ENCODE results near the gene HACL1.

Gene HACL1

GRCh38 chr3:15527031-15527459 is 74.3 kb downstream of the HACL1 start:
- TF ChIP-seq CTCF (IDR thresholded peaks at IDR 0.05; ENCODE audit: insufficient read depth, low read length, poor library complexity, severe bottlenecking): peak; percentile 68
- H3K27me3 ChIP-seq (replicated peaks; ENCODE audit: control insufficient read depth, insufficient read depth, low read length): no peaks in the 10 kb centered on the region
- H3K36me3 ChIP-seq (ENCODE audit: control insufficient read depth, insufficient read depth, low read length): no peaks in the 10 kb centered on the region
- DNase-seq (ENCODE audit: extremely low read depth, insufficient read length): no peak
- no peak overlapping the region for H3K4me3 ChIP-seq (replicated peaks; ENCODE audit: low read depth, low read length)

GRCh38 chr3:15525790-15526189 is 75.6 kb downstream of the HACL1 start:
- H3K4me3 ChIP-seq (replicated peaks; ENCODE audit: low read depth, low read length): no peak overlapping the region
- no peak for TF ChIP-seq CTCF (IDR thresholded peaks at IDR 0.05; ENCODE audit: insufficient read depth, low read length, poor library complexity, severe bottlenecking)
- no peak for DNase-seq (ENCODE audit: extremely low read depth, insufficient read length)

GRCh38 chr3:15523660-15524417 is 77.5 kb downstream of the HACL1 start:
- no peak for TF ChIP-seq CTCF (IDR thresholded peaks at IDR 0.05; ENCODE audit: insufficient read depth, low read length, poor library complexity, severe bottlenecking)
- Histone ChIP-seq H3K4me3 (replicated peaks; ENCODE audit: low read depth, low read length) (no peak overlapping the region), H3K27me3 (replicated peaks; ENCODE audit: control insufficient read depth, insufficient read depth, low read length) (no peaks in the 10 kb centered on the region; the same call in 1 of the 2 replicates), H3K36me3 (ENCODE audit: control insufficient read depth, insufficient read depth, low read length) (no peaks in the 10 kb centered on the region)
- no peak for DNase-seq (ENCODE audit: extremely low read depth, insufficient read length)

More at GRCh38 chr3:15525790-15526189, 75.6 kb downstream of the HACL1 start:
- H3K36me3 ChIP-seq (ENCODE audit: control insufficient read depth, insufficient read depth, low read length): no peaks in the 10 kb centered on the region
- no peaks in the 10 kb centered on the region; the same call in 1 of the 2 replicates for H3K27me3 ChIP-seq (replicated peaks; ENCODE audit: control insufficient read depth, insufficient read depth, low read length)

- Histone ChIP-seq H3K27me3 (replicated peaks; ENCODE audit: control insufficient read depth, insufficient read depth, low read length) (no peaks in the 10 kb centered on the region; the same call in 1 of the 2 replicates), H3K4me3 (replicated peaks; ENCODE audit: low read depth, low read length) (no peak overlapping the region), H3K36me3 (ENCODE audit: control insufficient read depth, insufficient read depth, low read length) (no peaks in the 10 kb centered on the region)
- DNase-seq (ENCODE audit: extremely low read depth, insufficient read length): no peak
- no peak for TF ChIP-seq CTCF (IDR thresholded peaks at IDR 0.05; ENCODE audit: insufficient read depth, low read length, poor library complexity, severe bottlenecking)
These were observed 79.4 kb downstream of the HACL1 start for GRCh38 chr3:15522016-15522415.

- Histone ChIP-seq H3K36me3 (ENCODE audit: control insufficient read depth, insufficient read depth, low read length) (no peaks in the 10 kb centered on the region), H3K27me3 (replicated peaks; ENCODE audit: control insufficient read depth, insufficient read depth, low read length) (no peaks in the 10 kb centered on the region; the same call in 1 of the 2 replicates), H3K4me3 (replicated peaks; ENCODE audit: low read depth, low read length) (no peak within 1 kb of the TSS)
- TF ChIP-seq CTCF (IDR thresholded peaks at IDR 0.05; ENCODE audit: insufficient read depth, low read length, poor library complexity, severe bottlenecking): no peak
- DNase-seq (ENCODE audit: extremely low read depth, insufficient read length): no peak
These were observed 79.8 kb downstream of the HACL1 start, which contains the start of gene COLQ for GRCh38 chr3:15521573-15521965. Gene COLQ (minus strand): TSS chr3:15521706. CDS start chr3:15521625, 81 bp downstream.
